HG03280 (cell line): Measurements from ENCODE around the gene FMN1.

Source experiments
- ATAC-seq: cut with Tn5 transposase; IDR thresholded peaks from one replicate; pipeline ENCODE4 v1.9.1; 2021; ENCODE audit warnings: mild to moderate bottlenecking, moderate library complexity; ENCODE audit not compliant: unreplicated experiment

FMN1 gene

DNA sequence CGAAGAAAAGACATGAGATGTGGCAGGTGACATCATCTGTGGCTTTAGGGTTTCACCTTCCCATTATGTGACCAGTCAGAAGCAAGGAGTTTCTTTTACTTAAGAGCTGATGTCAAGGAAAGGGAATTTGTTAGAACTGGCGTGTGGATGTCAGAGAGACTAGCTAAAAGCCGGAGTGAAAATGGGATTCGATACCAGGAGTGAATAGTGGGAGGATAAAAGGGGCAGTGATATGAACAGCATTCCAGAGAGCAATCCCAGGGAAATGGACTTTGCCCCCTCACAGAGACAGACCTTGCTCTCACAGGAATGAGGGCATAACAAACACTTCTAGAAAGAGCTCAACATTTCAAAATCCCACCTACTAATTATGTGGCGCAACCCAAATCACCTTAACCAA, 5.9 kb upstream of the FMN1 start:
- no peak for ATAC-seq

DNA sequence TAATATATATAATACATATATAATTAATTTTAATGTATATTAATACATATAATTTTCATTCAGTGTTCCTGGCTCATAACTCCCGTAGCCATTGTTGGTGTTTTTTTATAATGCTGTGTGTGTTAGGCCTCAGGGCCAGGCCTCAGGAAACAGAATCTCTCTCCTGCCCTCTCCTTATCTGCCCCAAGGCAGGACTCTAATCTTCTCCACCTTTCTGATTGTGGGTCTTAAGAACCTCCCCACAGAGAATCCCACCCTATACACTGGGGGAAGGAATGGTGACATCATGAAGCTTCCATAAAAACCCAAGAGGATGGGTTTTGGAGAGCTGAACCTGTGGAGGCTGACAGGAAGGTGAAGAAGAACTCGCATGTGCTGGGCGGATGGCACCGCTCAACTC, 4.0 kb upstream of the FMN1 start:
- ATAC-seq: no peak

DNA sequence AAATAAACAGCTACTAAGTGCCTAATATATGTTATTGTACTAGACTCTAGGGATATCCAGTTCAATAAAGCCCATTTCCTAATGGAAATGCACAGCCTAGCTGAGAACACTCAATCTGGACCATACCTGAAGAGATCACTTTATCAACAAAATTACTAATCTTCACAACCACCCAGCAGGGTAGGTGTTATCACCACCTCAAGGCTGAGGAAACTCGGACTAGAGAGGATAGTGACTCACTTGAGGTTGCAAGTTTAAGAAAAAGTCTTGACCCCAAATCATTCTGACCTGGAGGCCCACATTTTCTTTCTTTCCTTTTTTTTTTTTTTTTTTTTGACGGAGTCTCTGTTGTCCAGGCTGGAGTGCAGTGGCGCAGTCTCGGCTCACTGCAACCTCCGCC, 3.1 kb upstream of the FMN1 start:
- no peak for ATAC-seq

DNA sequence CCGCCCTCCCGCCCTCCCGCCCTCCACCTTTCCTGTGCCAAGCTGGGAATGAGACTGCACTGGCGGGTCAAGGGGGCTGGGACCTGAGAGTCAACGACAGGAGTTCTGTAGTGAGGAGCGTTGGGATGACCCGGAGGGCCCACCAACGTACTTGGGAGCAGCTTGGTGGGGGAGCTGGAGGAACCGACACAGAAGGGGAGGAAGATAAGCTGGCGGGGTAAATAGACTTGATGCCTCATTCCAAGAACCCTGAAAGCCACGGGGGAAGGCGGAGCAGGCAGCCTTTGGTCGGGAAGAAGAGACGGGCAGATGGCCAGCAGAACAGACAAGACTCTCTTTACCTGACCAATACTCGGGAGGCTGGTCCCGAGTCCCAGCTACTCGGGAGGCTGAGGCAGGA, 277 bp downstream of the FMN1 start:
- ATAC-seq: no peak

DNA sequence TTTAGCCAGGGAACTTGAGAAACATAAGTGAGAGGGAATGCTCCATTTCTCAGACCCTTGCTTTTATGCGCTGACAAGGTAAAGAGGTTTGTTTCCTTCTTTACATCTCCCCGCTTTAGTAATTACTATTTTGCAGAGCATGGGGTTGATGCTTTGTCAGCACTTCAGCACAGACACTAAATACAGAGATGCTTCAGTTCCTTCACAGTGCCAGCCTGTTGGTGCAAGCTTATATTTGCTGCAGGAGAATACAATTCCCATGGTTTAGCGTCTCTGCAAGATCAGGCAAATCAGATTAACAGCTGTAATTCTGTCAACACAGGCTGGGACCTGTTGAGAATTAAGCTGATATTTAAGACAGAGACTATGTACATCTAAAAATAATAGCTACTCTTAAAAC, 2.9 kb downstream of the FMN1 start:
- no peak for ATAC-seq

DNA sequence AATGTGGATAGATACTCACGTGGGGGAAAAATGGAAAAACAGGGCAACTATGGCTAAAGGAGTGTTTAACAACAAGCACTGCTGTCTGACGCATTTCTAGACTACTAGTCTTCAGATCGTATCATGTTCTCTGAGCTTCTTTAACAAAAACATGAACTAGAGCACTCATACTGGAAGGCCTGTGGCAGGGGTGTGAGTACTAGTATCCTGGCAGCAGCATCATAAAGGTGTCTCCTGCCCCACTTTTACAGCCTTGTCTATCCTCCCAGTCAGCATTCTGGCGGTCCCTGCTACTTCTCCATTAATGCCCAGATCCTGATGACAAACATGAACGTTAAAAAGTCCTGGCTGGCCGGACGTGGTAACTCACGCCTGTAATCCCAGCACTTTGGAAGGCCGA, 4.0 kb downstream of the FMN1 start:
- no peak for ATAC-seq

DNA sequence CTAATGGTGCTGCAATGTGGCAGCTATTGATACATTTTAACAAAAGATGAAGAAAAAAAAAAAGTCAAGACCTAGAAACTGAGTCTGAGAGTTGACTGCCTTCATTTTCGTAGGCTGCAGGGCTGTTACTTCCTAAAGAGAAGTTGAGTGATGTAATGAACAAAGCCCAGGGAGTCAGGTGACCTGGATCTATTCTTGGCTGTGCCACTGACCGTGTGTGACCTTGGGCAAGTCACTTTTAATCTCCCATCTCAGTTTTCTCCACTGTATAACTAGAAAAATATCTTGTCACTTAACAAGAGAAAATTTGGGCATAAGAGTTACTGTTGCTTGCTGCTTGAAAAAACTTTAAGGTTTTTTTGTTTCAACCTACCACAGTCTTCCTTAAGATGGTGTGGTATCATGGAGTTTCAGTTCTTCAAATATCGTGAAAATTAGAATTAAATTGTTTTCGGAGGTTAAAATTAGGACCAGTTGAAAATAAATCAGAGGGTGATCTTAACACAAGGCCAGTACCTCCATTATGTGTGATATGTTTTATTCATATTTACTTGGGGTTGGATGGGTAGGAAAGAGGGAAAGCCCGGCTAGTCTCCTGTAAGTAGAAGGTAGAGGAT, 5.8 kb downstream of the FMN1 start:
- no peak for ATAC-seq

DNA sequence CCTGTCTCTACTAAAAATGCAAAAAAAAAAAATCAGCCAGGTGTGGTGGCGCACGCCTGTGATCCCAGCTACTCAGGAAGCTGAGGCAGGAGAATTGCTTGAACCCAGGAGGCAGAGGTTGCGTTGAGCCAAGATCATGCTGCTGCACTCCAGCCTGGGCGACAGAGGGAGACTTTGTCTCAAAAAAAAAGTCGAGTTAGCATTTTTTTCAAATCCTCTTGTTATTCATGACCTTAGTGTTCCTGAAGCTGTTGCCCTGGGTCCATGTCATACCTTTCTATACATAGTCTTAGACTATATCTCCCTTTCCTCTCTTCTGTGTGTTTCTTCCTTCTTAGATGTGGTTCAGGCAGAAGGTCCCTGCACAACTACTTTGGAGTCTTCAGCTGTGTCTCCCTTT, 6.4 kb downstream of the FMN1 start:
- no peak for ATAC-seq

DNA sequence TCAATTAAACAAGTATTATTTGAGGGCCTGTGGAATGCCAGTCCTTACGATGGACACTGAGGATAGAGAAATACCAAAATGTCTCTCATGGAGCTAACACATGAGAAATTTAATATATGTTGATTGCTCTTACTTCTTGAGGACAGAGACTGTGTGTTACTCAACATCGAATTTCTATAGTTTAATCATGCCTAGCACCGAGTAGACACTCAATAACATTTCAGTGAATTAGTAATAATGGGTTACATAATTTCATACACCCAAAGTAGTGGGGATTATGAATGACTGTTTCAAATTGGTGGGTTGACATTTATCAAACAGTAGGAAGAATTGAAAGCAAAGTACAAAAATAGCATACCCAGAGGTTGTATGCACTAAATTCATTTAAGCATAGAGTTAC, 11.2 kb downstream of the FMN1 start:
- ATAC-seq: no peak

DNA sequence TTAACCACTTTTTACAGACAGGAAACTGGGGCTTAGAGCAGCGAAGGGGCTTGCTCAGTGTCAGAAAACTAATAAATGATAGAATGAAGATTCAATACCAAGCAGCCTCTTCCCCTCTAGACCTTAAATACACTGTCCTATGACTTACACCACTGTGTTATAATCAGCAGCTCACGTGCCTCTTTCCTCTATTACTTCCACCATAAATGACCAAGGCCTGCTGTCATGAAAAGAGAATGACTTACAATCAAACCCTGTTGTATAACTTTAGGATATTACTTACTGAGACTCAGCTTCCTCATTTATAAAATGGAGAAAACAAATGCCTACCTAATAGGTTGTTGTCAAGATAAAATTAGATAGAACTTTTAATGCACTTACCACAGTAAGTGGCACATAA, 11.6 kb downstream of the FMN1 start:
- ATAC-seq: no peak

DNA sequence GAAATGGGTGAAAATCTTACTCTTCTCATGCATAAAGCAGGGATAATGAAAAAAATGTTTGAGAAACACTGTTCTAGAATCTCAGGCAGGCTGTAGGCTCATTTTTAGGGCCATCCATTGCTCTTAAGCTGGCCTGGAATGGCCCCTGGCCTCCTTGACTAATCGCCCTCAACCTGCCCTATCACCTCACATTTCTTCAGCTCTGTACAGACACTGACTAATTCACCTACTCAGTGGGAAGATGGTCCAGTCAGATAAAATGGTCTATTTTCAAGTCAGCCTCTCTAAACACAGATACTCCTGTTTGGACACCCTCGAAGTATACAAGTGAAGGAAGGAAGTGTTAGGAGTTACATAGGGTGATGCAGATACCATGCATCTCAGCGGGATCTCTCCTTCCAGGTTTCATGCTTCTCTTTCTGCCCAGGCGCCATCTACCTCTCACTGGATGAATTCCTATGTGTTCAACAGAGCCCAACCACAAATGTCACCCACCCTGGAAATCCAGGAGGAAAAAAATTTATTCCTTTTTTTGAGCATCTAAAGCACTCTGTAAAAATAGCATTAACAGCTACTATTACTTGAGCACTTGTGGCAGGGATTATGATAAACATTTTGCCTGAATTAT, 12.1 kb downstream of the FMN1 start:
- ATAC-seq: no peak

DNA sequence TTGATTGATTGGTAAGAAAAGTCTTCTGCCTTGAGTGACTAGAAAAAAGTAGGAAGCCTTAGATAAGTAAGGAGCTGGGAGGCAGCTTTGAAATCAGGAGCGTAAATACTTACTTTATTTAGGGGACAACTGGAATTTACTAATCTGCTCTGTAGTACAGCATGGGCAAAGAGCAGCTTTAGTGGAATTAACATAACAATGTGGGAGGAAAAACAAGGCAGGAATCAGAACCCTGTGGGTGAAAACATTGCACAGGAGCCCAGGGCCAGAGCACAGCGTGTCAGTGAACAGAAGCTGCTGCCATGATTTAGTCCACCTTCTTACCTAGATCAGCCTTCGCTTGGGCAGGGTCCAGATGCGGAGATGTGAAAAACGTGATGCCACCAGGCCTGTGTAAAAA, 14.6 kb downstream of the FMN1 start:
- no peak for ATAC-seq

DNA sequence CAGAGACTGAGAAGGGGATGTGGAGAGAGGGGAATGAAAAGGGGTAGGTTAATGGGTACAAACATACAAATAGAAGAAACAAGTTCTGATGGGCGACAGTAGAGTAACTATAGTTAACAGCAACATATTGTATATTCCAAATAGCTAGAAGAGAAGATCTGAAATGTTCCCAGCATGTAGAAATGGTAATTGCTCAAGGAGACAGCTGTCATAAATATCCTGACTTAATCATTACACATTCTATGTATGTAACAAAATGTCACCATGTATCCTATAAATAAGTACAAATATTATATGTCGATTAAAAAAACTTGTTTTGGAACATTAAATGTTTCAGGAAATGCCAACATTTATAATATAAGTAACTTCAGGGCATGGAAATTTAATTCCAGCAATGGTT, 23.3 kb downstream of the FMN1 start:
- ATAC-seq: no peak

DNA sequence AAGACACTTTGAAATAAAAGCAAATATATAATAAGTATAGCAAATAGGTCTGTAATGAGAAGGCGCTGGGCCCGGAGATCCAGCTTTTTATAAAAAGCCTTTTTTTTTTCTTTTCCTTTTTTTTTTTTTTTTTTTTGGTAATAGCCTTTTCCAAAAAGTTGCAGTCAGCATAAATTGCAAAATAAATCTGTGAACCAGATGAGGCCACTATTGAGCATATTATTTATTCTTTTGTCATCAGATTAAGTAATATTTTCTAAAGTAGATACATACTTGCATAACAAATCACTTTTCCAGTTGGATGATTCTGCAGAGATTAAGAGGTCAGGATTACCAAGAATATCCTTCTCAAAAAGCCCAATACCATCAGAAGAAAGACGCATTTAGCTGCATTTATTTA, 24.9 kb downstream of the FMN1 start:
- ATAC-seq: no peak

DNA sequence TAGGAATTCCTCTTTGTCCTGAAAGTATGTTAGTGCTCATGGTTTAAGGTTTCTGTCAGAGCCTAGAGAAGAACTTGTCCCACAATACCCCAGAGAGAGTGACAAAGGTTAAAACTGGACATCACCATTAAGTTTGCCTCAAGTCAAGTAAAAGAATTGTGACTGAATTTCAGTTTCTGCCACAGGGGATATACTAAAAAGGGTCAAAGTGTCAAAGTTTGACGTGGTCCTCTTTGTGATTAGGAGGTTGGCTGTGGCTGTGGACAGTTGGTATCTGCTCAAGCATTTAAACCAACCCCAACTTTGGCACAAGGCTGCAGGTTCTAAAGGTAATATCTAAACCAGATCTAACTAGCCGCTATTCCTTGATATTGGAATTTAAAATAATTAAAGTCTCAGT, 26.1 kb downstream of the FMN1 start:
- no peak for ATAC-seq

DNA sequence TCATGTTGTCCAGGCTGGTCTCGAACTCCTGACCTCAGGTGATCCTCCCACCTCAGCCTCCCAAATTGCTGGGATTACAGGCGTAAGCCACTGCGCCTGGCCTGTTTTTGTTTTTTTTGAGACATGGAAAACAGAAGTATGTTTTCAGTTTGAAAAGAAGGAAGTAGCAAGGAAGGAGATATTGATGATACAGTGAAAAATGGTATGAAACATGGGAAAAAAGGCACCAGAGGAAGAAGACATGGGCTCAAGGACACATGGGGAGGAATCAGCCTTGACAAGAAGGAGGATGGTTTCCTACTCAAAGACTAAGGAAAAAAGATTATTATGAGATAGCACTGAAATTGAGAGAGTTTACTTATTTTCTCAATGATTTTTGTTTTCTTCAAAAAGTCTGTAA, 30.7 kb downstream of the FMN1 start:
- ATAC-seq: no peak

DNA sequence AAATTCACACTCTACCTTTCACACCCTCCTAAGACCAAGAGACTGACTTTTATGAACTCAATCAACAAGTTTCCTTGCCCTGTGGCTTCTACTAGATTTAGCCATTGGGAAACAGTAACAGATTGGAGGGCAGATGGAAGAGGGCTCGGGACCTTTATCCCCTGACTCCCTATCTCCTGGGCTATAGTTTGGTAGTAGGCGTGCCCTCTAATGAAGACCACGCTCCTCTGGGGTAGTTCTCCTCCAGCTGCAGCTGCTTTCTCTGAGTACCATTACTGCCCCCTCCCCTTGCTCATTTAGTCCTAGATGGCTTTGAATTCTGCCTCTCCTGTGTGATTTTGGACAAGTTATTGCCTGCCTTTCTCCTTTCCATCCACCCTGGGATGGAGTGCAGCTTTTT, 33.3 kb downstream of the FMN1 start:
- no peak for ATAC-seq

DNA sequence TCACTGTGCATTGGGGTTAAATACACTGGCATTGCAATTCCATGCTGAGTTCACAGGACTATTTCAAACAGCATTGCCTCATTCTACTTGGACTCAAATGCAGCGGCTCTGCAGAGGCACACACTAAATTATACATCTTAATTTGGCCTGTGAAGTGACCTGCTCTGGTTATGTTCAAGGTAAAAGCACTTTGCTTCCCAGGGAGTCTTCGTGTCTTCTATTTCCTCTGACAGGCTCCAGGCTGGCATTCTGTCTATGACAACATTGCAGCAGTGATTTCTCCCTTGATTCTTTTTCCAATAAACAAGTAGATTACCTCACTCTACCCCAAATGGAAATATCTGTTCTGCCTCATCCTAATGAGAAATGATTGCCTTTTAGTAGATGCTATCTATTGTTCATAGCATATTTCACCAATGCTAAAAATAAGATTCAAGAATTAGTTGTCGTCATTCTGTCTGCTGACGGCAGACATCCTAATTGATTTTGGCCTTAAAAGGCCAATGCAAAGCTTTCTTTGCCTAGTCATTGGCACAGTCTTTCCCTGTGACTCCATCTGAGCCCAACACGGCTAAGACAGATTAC, 33.8 kb downstream of the FMN1 start:
- no peak for ATAC-seq

DNA sequence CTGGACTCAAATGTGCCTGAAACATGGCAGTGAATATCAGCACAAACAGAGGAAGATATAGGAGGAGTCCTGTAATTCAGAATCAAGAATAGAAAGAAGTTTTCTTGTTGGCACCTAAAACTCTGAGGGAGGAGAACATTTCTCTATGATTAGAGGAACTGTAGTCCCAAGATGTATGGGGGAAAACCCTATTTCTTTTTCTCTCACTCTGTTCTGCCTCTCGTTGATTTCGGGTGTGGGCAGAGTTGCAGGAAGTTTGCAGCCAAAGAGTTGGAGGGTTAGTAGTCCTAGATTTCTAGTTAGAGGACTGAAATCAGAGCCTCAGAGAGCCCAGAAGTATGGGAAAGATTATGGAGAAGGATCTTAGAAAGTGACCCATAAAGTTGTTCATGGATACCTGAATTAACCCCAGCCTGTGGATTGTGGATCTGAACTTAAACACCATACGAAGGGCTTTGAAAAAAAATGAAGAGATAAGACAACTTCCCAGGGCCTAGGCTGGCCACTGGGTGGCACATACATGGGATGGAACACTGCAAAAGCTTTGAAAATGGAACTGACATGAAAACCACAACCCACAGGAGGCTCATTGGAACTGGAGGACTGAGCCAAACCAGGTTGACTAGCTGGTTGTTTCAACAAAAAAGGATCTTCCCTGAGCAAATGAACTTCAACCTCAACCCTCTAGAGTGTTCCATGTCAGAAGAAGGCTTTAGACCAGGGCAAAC, 34.6 kb downstream of the FMN1 start:
- ATAC-seq: no peak

DNA sequence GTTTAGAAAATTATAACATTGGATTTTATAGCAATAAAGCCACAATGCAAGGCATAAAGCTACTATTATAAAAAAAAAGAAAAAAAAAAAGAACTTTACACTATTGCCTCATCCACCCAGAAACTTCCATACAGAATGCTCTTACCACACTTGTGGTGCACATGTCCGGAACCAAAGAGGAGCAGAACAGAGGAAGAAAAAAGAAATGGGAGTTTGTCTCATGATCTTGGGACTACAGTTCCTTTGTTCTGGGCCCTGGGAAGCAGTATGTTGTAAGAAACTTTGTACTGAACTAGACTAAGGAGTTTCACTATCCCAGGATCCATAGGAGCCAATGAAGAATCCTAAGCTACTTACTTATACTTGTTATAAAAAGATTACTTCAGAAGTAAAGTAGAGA, 36.1 kb downstream of the FMN1 start:
- no peak for ATAC-seq

DNA sequence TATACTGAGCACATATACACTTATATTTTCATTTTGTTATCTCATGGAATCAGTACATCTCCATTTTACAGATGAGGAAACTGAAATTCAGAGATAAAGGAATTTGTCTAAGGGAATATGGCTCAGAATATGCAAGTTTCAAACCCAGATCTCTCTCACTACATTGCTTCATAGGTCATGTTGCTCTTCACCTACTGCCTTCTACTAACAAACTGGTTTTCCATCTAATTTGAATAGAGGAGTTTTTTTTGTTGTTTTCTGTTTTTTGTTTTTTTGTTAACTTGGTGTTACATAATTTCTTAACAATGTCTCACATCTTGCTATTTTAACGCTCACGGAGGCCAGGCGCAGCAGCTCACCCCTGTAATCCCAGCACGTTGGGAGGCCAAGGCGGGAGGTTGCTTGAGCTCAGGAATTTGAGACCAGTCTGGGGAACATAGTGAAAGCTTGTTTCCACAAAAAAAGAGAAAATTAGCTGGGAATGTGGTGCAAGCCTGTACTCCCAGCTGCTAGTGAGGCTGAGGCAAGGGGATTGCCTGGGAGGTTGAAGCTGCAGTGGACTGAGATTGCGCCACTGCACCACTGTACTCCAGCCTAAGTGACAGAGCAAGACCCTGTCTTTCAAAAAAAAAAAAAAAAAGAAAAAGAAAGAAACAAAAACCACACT, 37.0 kb downstream of the FMN1 start:
- ATAC-seq: no peak
